Muscle of leg (tissue), 11 donors: ENCODE results near the gene YOD1. TPM values are rescaled to one million over a fixed set of nuclear protein-coding genes. Genes with fewer than 3 reads are reported as not detected.

Experiments used
- DNase-seq: peaks from one replicate; pipeline ENCODE4 v3.0.0; 2013
- H3K27ac ChIP-seq: one replicate; pipeline ENCODE4 v1.5.1; 2013; ENCODE audit warnings: mild to moderate bottlenecking, low read length, control low read depth
- H3K27me3 ChIP-seq: one replicate; pipeline ENCODE4 v1.6.1; 2013; ENCODE audit warnings: low read length; ENCODE audit not compliant: control insufficient read depth, insufficient read depth
- H3K36me3 ChIP-seq: one replicate; pipeline ENCODE4 v1.6.1; 2013; ENCODE audit warnings: low read length; ENCODE audit not compliant: control insufficient read depth, insufficient read depth
- H3K4me1 ChIP-seq: one replicate; pipeline ENCODE4 v1.6.1; 2013; ENCODE audit warnings: low read length; ENCODE audit not compliant: control insufficient read depth, insufficient read depth
- H3K4me3 ChIP-seq: one replicate; pipeline ENCODE4 v1.5.1; 2013; ENCODE audit warnings: low read length, control low read depth
- H3K9me3 ChIP-seq: replicated peaks from 2 replicates; pipeline ENCODE4 v1.6.1; 2013; ENCODE audit warnings: low read depth, low read length; ENCODE audit not compliant: control insufficient read depth
- WGBS: methylation state at CpG from one replicate; pipeline ENCODE4 v1.1.5; 2013; ENCODE audit warnings: missing lambda C conversion rate; ENCODE audit not compliant: insufficient coverage; 5-methylcytosine and 5-hydroxymethylcytosine counted together
- polyA plus RNA-seq, 8 donors: library from polyadenylated mRNA; unstranded; fragments of 120-200 nt; gene quantifications; one replicate each; pipeline versions ENCODE4 v1.2.1 to v1.2.3, GENCODE V29; 2013; ENCODE audit warnings: inconsistent platforms in 1 of 8, low replicate concordance in 1 of 8; ENCODE audit not compliant: insufficient read length in 8 of 8, insufficient read depth in 1 of 8
- total RNA-seq: library from RNA; stranded (reverse); fragments of 120-200 nt; gene quantifications from one replicate; pipeline ENCODE4 v1.2.4, GENCODE V29; 2013

YOD1 gene
- total and polyA plus RNA-seq, 9 donors = 4.2 to 6.7 (median 5.9) TPM

DNA sequence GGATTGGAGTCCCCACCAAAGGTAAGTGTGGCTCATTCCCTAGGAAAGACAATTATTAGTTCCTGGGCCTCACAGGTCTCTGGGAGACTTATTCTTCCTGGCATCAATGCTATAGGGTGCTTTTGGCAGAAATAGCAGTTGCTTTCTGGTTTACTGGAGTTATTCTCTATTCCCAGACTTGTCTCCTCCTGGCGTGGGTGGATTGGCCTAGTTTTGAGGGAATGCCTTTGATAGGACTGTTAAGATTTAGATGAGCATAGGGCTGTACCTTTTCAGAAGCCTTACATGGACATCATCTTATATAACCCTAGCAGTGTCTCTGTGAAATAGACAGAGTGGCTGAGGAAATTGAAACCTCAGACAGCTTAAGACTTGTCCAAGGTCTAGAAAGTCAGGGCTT, 11.1 kb upstream of the YOD1 start:
- DNase-seq = no peak
- no peaks in the 10 kb centered on the region for H3K4me1 ChIP-seq
- no CpG with 5 or more reads among the region's 1 CpG for WGBS

DNA sequence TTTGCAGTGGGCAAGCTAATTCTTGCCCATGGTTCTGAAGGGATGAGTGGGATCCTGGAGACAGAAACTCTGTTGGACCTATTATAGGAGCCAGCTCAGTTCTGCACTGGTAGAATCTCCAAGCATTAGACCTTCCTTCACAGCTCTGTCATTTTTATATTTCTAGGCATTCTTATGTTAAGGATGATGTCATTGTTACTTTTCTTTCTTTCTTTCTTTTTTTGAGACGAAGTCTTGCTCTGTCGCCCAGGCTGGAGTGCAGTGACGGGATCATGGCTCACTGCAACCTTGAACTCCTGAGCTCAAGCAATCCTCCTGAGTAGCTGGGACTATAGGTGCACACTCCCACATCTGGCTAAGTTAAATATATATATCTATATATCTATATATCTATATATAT, 9.6 kb upstream of the YOD1 start:
- Histone ChIP-seq H3K27ac (no peak overlapping the region), H3K27me3 (no peaks in the 10 kb centered on the region), H3K36me3 (peaks cover 20% of the 10 kb centered on the region), H3K4me1 (peaks cover 4% of the 10 kb centered on the region), H3K9me3 (no peaks in the 10 kb centered on the region), H3K4me3 (no peak overlapping the region)
- DNase-seq = no peak
- no CpG with 5 or more reads among the region's 3 CpGs for WGBS

More for the DNA sequence above, 11.1 kb upstream of the YOD1 start:
- H3K9me3 ChIP-seq = no peaks in the 10 kb centered on the region
- no peaks in the 10 kb centered on the region for H3K27me3 ChIP-seq
- H3K36me3 ChIP-seq = peaks cover 22% of the 10 kb centered on the region
- no peak overlapping the region for H3K27ac ChIP-seq
- no peak overlapping the region for H3K4me3 ChIP-seq

DNA sequence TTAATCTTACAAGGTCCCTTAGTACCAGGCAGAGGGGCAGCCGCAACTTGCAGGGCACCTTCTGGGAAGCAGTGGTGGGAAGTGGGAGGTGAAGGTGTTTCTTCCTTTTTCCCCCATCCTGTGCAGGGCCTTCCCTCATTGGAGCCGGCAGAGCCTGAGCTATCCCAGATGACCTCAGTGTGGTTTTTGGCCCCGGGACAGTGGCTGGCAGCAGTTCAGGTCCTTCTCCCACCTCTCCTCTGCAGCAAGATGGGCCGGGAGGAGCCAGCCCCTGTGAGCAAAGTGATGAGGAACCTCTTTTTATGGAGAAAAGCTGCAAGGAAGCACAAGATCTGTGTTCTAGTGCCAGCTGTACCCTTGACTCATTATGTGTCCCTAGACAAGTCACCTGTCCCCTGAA, 8.9 kb upstream of the YOD1 start:
- Histone ChIP-seq H3K27me3 (no peaks in the 10 kb centered on the region), H3K36me3 (peaks cover 18% of the 10 kb centered on the region), H3K9me3 (no peaks in the 10 kb centered on the region), H3K27ac (no peak overlapping the region), H3K4me3 (no peak overlapping the region), H3K4me1 (peaks cover 7% of the 10 kb centered on the region)
- WGBS = no CpG with 5 or more reads among the region's 4 CpGs
- no peak for DNase-seq

DNA sequence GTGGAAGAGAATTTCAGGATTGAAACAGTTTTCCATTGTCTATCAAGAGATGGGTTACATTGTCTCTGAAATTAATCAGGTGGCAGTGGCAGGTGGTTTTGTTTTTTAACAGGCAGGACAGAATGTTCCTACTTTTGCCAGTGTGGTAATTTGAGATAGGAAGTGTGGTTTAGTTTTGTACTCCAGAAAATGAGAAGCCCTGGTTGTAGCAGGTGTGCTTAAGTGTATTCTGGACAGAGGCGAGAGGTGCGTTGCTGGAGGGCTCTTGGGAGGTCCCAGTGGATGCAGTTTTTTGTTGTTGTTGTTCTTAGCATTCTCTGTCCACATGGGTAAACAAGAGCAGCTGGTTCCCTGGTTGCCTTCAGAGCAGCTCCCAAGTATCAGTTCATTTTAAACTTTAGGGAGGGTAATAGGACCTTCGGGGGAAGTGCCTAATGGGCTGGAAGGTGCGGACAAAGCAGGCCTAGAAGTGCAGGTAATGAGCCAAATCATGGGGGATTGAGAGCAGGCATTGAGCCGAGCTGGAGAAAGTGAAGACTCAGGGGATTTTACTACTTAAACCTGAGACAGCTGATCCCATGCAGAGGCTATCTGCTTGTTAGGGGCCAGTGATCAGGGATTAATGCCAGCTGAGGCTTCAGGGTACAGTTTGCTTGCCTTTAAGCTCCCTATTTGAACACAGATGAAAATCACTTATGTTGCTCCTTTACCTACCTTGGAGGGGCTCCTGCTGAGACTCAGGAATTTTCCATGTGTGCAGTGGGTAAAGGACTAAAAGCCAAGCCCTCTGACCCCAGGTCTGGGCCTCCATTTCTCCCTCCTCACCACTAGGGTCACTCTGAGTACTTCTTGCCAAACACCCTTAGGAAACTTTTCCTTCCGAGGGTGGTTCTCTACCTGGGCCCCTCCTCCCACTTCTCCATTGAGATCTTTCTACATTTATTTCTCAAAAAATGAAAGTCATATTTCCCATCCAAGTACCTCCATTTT, 8.2 kb upstream of the YOD1 start:
- Histone ChIP-seq H3K4me3 (no peak overlapping the region), H3K27ac (no peak overlapping the region)

DNA sequence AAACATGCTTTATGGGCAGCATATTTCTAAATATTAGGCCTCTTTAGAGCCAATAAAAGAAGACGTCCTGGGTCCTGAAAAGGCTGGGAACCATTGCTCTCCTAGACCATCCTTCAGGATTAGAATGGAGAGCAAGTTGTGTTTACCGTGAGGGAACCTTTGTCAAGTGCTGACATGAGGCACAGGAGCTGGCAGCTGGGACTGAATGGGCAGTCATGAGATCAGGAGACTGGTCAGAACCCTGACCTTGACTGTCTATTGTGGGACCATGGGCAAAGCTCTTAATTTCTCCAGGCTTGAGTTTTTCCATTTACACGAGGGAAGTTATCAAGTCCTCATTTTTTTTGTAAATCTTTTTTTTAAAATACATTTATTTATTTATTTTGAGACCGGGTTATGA, 7.2 kb upstream of the YOD1 start:
- no CpG with 5 or more reads among the region's 4 CpGs for WGBS
- Histone ChIP-seq H3K27me3 (no peaks in the 10 kb centered on the region), H3K4me1 (peaks cover 10% of the 10 kb centered on the region), H3K4me3 (no peak overlapping the region), H3K9me3 (no peaks in the 10 kb centered on the region), H3K27ac (no peak overlapping the region), H3K36me3 (peaks cover 8% of the 10 kb centered on the region)
- no peak for DNase-seq

More for the DNA sequence above, 8.2 kb upstream of the YOD1 start:
- peaks cover 7% of the 10 kb centered on the region for H3K4me1 ChIP-seq
- no peaks in the 10 kb centered on the region for H3K9me3 ChIP-seq
- WGBS = 49% methylated on average over 5 of the region's 6 CpGs
- DNase-seq = no peak
- H3K36me3 ChIP-seq = peaks cover 13% of the 10 kb centered on the region
- no peaks in the 10 kb centered on the region for H3K27me3 ChIP-seq

DNA sequence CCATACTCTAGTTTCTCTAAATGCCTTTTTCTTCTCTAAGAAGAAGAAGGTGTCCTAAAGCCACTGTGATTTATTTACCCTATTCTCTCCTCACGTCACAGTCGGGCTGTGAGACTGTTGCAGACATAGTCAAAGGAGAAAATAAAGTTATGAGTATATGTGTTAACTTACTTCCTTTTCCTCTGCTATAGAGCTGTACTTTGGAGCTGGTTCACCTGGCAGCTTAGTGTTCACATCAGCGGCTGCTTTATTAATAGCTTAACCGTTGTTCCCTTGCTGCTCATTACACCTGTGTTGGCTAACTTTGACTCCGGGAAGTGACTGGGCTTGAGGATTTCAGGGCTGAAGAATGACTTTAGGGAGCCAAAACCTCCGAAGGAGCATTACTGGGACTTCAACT, 5.7 kb upstream of the YOD1 start:
- H3K27me3 ChIP-seq = no peaks in the 10 kb centered on the region
- DNase-seq = no peak
- peak overlapping the region; percentile 17 for H3K27ac ChIP-seq
- peaks cover 17% of the 10 kb centered on the region for H3K4me1 ChIP-seq
- no peaks in the 10 kb centered on the region for H3K36me3 ChIP-seq
- H3K4me3 ChIP-seq = no peak overlapping the region
- WGBS = 71% methylated on average over 4 of the region's 6 CpGs
- H3K9me3 ChIP-seq = no peaks in the 10 kb centered on the region

DNA sequence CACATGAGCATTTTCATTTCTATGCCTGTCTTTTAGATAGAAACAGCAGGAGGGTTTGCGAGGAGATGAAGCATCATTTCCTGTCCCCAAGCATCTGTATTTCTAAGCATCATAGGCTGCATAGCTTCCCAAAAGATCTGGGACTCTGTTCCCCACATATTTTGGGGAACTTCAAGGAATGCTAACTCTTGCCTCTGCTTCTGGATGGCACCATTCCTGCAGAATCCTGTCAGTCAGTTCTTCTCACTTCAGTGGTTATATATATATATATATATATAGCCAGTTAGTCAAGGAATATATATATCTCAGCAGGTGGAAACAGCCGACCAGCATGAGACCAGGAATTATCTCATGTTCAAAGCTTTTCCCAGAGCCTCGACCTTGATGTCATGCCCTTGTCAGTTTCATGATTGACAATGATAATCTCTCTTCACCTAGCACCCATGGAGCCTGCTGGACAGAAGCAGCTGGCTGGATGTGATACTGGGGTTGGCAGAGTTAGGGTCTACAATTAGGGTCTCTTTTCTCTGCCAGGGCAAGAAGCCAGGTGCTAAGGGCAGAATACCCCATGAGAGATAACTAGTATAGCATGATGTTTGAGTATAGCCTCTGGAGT, 4.5 kb upstream of the YOD1 start:
- H3K9me3 ChIP-seq = no peaks in the 10 kb centered on the region
- H3K4me1 ChIP-seq = peaks cover 24% of the 10 kb centered on the region
- no peaks in the 10 kb centered on the region for H3K27me3 ChIP-seq
- no peaks in the 10 kb centered on the region for H3K36me3 ChIP-seq
- no CpG with 5 or more reads among the region's 3 CpGs for WGBS
- peak; percentile 27 for DNase-seq
- peak overlapping the region; percentile 67 for H3K27ac ChIP-seq
- no peak overlapping the region for H3K4me3 ChIP-seq

DNA sequence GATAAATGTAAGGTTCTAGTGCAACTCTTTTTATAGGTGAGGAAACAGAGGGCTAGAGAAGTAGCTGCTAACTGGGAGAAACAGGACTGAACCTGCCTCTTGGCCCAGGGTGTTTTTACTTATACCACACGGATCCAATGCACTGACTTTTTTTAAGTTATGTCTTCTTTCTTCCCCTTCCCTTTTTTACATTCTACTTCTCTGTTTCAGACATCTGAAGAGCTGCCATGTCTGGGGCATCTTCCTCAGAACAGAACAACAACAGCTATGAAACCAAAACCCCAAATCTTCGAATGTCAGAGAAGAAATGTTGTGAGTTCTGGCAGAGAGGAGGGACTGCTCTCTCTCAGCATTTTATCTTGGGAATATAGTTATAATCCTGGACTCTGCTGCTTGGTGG, 3.5 kb upstream of the YOD1 start:
- no peak overlapping the region for H3K4me3 ChIP-seq
- DNase-seq = peak; percentile 43
- no peaks in the 10 kb centered on the region for H3K9me3 ChIP-seq
- peaks cover 24% of the 10 kb centered on the region for H3K4me1 ChIP-seq
- H3K36me3 ChIP-seq = no peaks in the 10 kb centered on the region
- H3K27ac ChIP-seq = peak overlapping the region; percentile 30
- no peaks in the 10 kb centered on the region for H3K27me3 ChIP-seq
- WGBS = 33% methylated on average over 1 of the region's 2 CpGs

DNA sequence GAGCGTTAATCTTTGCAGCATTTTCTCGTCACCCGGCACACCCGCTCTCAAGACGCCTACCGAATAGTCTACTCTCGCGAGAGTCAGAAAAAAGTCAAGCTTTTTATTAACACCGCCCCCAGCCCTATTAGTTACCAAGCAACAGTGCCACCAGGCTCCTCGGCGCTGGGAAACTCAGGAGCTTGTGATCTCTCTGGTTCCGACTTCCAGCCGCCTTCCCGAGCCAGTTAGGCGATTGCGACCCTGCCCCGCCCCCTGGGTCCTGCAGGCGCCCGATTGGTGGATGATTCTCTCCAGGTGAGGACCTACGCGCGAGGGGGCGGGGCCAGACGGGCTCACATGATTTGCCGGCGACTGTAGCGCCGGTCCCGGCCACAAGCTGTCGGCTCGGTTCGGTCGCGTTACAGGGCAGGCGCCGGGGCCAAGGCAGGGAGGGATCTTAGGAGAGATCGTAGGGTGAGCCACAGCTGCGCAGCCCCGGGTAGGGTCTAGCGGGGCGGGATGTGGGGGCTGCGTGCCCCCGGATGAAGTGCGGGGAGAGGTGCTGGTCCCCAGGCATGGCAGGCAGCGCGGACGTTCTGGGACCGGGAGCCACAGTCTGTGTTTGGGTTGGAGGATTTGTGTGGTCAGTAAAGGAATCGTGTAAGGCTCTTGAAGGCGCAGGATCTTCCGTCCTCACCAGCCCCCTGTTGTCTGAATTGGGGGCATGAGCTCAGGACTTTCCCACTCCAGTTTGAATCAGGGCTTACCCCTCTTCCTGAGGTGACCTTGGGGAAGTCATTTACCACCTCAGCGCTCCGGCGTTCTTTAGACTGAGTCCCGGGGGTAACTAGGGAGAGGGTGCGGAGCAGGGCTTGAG, 2.1 kb upstream of the YOD1 start, which contains the start of gene PFKFB2:
TSS of gene PFKFB2 (plus strand) at position 365 of the 859 bp plus-strand sequence. CDS start 1,443 bp downstream, outside the sequence.
- WGBS = under 1% methylated on average over 50 of the region's 56 CpGs
- peak within 1 kb of the TSS; percentile 87 for H3K27ac ChIP-seq
- H3K4me1 ChIP-seq = peaks cover 27% of the 10 kb centered on the region

More for the DNA sequence above, 2.1 kb upstream of the YOD1 start, which contains the start of gene PFKFB2:
- Histone ChIP-seq H3K36me3 (peaks cover 10% of the 10 kb centered on the region), H3K9me3 (no peaks in the 10 kb centered on the region), H3K4me3 (peak within 1 kb of the TSS; percentile 83), H3K27me3 (no peaks in the 10 kb centered on the region)
- DNase-seq = peak; percentile 97
